Rectal smooth muscle tissue (tissue), 1 donor: Measurements from ENCODE around the gene TET1.
A peak's percentile ranks its signal among the peaks of the same experiment; 100 is the strongest.
"Not testable (repeated sequence)": the region's sequence is repeated elsewhere in the genome, so short reads cannot be mapped to it uniquely, and the experiment has no call there.

Experiments
- H3K27ac ChIP-seq: one replicate; pipeline ENCODE4 v1.7.0; 2013; ENCODE audit warnings: low read depth, low read length, inconsistent platforms
- H3K27me3 ChIP-seq: one replicate; pipeline ENCODE4 v1.7.0; 2013; ENCODE audit warnings: low read length; ENCODE audit not compliant: control insufficient read depth, insufficient read depth
- H3K36me3 ChIP-seq: one replicate; pipeline ENCODE4 v1.7.0; 2013; ENCODE audit warnings: low read length; ENCODE audit not compliant: control insufficient read depth, insufficient read depth
- H3K4me1 ChIP-seq: one replicate; pipeline ENCODE4 v1.7.0; 2013; ENCODE audit warnings: low read length; ENCODE audit not compliant: control insufficient read depth, insufficient read depth
- H3K4me3 ChIP-seq: one replicate; pipeline ENCODE4 v1.7.0; 2013; ENCODE audit warnings: low read length
- H3K9ac ChIP-seq: one replicate; pipeline ENCODE4 v1.7.0; 2013; ENCODE audit warnings: low read length

Gene TET1

DNA sequence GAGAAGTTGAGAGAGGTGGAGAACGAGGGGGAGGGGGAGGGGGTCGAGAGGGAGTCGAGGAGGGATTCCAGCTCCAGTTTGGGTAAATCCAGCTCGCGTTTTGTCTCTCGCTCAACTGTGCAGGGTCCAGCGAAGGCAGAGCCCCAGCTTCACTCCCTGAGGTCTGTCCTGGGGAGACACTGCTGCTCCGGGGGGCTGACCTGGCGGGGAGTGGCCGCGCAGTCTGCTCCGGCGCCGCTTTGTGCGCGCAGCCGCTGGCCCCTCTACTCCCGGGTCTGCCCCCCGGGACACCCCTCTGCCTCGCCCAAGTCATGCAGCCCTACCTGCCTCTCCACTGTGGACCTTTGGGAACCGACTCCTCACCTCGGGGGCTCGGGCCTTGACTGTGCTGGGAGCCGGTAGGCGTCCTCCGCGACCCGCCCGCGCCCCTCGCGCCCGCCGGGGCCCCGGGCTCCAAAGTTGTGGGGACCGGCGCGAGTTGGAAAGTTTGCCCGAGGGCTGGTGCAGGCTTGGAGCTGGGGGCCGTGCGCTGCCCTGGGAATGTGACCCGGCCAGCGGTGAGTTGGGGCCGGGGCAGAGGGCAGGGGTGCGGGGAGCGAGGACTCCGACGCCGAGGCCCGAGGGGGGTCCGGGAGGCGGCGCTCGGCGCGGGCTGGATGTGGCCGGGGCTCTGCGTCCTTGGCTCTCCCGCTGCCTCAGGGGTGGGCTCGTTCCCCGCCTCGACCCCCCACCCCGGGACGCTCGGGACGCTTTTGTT, at the start of gene TET1:
Gene TET1, plus strand, starts transcription at position 152 of the 757 bp plus-strand sequence. CDS start 12,002 bp downstream, outside the sequence.
- peak within 1 kb of the TSS; percentile 75 for H3K4me3 ChIP-seq
- no peak within 1 kb of the TSS for H3K27ac ChIP-seq
- no peaks in the 10 kb centered on the region for H3K27me3 ChIP-seq
- no peaks in the 10 kb centered on the region for H3K4me1 ChIP-seq
- no peaks in the 10 kb centered on the region for H3K36me3 ChIP-seq
- H3K9ac ChIP-seq = peak within 1 kb of the TSS; percentile 21

DNA sequence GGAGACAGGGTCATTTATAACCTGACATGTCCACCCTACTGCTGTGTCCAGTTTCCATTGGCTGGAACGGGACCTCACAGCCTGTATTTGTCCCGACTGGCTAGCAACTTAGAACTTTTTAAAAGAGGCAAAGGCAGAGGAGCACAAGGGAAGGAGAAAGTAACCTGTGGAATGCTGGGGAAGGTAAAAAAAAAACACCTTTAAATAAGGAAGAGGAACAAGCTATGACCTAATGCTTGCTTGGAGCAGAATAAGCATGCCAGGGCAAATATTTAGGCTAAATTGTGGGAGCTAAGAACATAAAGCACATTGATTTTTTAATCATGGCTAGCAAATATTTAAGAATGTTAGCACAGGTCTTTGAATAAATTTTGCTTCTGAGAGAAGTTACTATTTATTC, 43.9 kb upstream of the TET1 start:
- H3K36me3 ChIP-seq, H3K4me1 ChIP-seq, H3K27me3 ChIP-seq, H3K27ac ChIP-seq, H3K4me3 ChIP-seq, H3K9ac ChIP-seq: not testable (repeated sequence)

DNA sequence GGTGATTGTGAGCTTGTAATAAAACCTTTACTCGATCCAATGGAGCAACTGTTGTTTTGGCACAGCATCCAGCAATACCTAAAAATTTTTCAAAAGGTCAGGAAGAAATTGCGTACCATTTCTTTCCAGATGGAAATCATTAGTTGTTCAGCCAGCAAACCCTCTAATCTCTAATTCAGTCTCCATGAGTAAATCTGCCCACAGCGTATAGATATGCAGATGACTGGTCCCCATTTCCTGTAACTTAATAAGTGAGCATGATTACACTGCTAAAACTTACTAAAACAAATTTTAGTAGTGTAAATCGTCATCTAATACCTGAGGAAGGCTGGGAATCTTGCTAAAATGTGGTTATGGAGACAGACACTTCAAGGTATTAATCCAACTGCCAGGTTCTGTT, 43.4 kb upstream of the TET1 start:
- Histone ChIP-seq H3K4me1 (no peaks in the 10 kb centered on the region), H3K27me3 (no peaks in the 10 kb centered on the region), H3K9ac (no peak overlapping the region), H3K4me3 (no peak overlapping the region), H3K36me3 (no peaks in the 10 kb centered on the region), H3K27ac (no peak overlapping the region)

DNA sequence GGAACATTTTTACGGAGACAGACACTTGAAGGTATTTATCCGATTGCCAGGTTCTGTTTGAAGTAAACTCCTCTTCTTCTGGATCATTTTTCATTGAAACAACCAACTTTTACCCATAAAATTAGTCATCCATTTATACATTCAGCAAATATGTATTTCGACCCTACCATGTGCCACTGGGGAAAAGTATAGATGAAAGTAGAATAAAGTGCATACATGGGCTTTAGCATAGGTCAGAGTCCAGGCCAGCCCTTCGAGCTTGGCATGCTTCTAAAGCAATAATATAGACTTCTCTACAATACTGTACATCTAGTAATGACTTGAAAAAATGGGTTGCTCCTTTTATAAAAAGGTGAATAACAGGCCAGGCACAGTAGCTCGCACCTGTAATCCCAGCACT, 42.9 kb upstream of the TET1 start:
- Histone ChIP-seq H3K9ac (no peak overlapping the region), H3K27ac (no peak overlapping the region), H3K4me1 (no peaks in the 10 kb centered on the region), H3K36me3 (no peaks in the 10 kb centered on the region), H3K27me3 (no peaks in the 10 kb centered on the region), H3K4me3 (no peak overlapping the region)

DNA sequence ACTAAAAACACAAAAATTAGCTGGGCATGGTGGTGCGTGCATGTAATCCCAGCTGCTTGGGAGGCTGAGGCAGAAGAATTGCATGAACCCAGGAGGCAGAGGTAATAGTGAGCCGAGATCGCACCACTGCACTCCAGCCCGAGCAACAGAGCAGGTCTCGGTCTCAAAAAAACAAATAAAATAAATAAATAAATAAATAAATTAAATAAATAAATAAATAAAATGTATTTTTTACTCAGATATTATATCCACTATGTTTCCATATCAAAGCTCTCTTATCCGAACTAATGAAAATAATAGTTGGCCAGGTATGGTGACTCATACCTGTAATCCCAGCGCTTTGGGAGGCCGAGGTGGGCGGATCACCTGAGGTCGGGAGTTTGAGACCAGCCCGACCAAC, 41.5 kb upstream of the TET1 start:
- not testable (repeated sequence) for H3K27ac ChIP-seq, H3K27me3 ChIP-seq, H3K36me3 ChIP-seq, H3K4me3 ChIP-seq, H3K9ac ChIP-seq, H3K4me1 ChIP-seq

DNA sequence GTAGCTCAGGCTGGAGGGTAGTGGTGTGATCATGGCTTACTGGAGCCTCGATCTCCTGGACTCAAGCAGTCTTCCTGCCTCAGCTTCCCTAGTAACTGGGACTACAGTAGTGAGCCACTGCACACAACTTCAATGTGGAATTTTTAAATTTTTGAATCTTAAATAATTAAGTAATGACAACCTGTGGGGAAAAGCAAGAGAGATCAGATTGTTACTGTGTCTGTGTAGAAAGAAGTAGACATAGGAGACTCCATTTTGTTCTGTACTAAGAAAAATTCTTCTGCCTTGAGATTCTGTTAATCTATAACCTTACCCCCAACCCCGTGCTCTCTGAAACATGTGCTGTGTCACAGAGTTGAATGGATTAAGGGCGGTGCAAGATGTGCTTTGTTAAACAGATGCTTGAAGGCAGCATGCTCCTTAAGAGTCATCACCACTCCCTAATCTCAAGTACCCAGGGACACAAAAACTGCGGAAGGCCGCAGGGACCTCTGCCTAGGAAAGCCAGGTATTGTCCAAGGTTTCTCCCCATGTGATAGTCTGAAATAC, 34.6 kb upstream of the TET1 start:
- H3K27ac ChIP-seq = not testable (repeated sequence)

DNA sequence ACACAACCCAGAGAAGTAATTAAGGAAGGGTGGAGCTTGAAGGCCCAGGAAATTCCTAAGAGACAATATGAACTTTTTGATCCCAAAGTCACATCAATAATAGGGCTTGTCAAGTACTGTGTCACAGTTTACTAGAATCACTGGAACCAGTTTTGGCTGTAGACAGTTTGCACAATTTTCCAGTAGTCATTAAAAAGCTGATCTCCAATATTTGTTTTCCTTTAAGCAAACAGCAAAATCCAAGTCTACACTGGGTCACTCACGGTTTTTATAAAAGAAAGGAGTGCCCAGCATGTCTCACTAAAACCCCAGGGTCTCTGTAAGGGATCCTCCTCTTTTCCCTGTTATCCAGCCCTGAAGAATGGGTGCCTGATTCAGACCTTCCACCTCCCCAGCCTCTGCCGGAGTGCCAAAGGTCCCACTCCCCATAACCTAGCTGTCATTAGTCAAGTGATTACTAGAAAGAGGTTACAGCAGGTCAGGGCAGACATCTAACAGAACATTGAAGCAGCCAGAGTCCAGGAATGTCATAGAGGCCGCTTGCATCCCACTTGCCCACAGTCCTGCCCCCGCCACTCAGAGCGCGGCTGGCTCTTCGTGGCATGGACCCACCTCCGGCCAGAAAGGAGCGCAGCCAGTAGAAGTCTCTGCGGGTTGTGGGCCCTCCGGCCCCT, 33.4 kb upstream of the TET1 start:
- no peaks in the 10 kb centered on the region for H3K27me3 ChIP-seq
- peaks cover 3% of the 10 kb centered on the region for H3K4me1 ChIP-seq
- no peaks in the 10 kb centered on the region for H3K36me3 ChIP-seq
- peak overlapping the region; percentile 72 for H3K4me3 ChIP-seq
- H3K27ac ChIP-seq = peak overlapping the region; percentile 88
- H3K9ac ChIP-seq = peak overlapping the region; percentile 63

More for the DNA sequence above, 34.6 kb upstream of the TET1 start:
- not testable (repeated sequence) for H3K27me3 ChIP-seq, H3K4me1 ChIP-seq, H3K9ac ChIP-seq, H3K4me3 ChIP-seq, H3K36me3 ChIP-seq

DNA sequence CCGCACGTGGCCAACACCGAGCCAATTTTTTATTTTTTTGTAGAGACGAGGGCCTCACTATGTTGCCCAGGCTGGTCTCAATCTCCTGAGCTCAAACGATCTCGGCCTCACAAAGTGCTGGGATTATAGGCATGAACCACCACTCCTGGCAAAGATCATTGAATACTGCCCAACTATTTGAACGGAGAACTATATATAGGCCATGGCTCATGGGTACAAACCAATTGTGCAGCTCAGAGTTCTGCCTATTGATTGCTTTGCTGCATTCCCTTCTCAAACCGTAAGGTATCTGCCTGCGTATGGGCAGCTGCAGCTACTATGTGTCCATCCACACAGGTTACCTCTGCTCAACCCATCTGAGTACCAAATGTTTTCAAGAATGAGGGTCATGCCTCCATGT, 23.2 kb upstream of the TET1 start:
- no peaks in the 10 kb centered on the region for H3K36me3 ChIP-seq
- no peak overlapping the region for H3K4me3 ChIP-seq
- H3K4me1 ChIP-seq = no peaks in the 10 kb centered on the region
- H3K27me3 ChIP-seq = no peaks in the 10 kb centered on the region
- H3K9ac ChIP-seq = no peak overlapping the region
- no peak overlapping the region for H3K27ac ChIP-seq

DNA sequence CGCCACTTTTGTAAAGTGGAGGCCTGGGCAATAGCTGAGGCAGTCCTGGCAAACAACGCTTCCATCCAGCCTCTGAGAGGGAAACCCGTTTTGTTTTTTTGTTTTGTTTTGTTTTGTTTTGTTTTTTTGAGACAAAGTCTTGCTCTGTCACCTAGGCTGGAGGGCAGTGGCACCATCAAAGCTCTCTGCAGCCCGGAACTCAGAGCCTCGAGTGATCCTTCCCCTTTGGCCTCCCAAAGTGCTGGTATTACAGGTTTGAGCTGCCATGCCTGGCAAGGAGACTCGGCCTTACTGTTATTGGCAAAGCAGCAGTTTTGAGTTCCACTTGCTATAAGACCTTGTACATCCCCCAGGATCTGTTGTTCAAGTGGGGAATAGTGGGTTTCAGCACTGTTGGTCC, 22.3 kb upstream of the TET1 start:
- Histone ChIP-seq H3K4me1 (no peaks in the 10 kb centered on the region), H3K27me3 (no peaks in the 10 kb centered on the region), H3K4me3 (no peak overlapping the region)

DNA sequence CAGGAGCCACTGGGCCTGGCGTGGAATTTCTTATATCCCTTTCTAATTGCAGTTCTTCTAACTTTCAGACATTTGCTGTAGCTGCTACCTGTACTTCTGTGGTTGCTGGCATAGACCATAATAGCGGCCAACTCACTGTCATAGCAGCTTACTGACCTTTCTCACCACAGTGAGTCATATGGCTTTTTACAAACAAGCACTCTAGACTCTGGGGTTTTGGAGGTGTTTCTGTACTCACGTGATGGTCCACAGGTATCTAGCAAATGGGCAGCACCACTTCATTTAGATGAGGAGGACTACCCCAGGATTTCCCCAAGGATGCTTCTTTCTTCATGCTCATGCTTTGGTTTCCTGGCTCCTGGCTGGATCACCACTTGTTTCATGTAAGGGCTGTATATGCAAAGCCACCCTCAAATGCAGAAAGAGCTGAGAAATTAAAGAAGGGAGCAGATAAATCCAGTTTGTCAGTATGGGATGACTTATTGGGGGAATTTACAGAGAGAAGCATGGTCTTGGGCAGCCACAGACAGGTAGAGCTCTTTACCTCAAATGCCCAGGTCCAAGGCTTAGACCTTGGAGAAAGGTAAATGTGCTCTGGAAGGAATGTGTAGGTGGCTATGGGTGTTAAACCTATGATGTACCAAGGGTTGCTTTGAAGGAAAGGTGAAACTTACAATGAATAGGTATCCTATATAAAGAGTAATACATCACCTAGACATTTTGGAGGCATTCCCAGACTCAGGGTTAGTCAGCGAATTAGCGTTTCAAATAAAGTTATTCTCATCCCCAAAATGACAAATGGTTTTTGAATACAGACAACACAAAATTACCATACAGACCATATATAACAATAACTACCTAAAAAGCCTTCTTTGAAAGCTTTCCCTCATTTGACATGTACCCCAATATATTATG, 16.9 kb upstream of the TET1 start:
- no peak overlapping the region for H3K9ac ChIP-seq
- no peaks in the 10 kb centered on the region for H3K27me3 ChIP-seq
- no peaks in the 10 kb centered on the region for H3K36me3 ChIP-seq
- no peak overlapping the region for H3K4me3 ChIP-seq
- H3K4me1 ChIP-seq = no peaks in the 10 kb centered on the region
- H3K27ac ChIP-seq = no peak overlapping the region

More for the DNA sequence above, 22.3 kb upstream of the TET1 start:
- no peaks in the 10 kb centered on the region for H3K36me3 ChIP-seq
- H3K27ac ChIP-seq = no peak overlapping the region
- no peak overlapping the region for H3K9ac ChIP-seq

DNA sequence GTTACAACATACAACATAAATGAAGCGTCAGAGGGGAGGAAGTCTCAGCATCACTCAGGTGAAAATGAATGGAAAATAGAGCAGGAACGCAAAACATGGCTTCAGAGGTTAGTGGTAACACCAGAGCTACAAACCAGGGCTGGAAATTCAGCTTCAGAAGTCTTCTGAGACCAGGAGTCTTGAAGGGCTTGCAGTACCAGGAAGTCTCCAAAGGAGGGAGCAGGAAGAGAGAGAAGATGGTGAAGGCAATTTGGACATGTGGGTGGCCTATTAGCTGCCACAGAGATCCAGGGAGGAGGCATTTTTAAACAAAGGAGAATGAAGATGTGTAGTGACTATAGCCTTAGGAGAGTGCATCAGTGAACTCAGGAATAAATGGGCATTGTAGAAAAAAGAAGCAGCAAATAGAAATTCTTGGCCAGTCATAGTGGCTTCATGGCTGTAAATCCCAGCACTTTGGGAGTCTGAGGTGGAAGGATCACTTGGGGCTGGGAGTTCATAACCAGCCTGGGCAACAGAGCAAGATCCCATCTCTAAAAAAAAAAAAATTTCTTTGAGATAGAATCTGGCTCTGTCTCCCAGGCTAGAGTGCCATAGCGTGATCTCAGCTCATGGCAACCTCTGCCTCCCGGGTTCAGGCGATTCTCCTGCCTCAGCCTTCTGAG, 9.3 kb upstream of the TET1 start:
- no peak overlapping the region for H3K4me3 ChIP-seq
- H3K36me3 ChIP-seq = no peaks in the 10 kb centered on the region
- no peak overlapping the region for H3K27ac ChIP-seq
- H3K27me3 ChIP-seq = no peaks in the 10 kb centered on the region
- H3K4me1 ChIP-seq = no peaks in the 10 kb centered on the region
- H3K9ac ChIP-seq = no peak overlapping the region

DNA sequence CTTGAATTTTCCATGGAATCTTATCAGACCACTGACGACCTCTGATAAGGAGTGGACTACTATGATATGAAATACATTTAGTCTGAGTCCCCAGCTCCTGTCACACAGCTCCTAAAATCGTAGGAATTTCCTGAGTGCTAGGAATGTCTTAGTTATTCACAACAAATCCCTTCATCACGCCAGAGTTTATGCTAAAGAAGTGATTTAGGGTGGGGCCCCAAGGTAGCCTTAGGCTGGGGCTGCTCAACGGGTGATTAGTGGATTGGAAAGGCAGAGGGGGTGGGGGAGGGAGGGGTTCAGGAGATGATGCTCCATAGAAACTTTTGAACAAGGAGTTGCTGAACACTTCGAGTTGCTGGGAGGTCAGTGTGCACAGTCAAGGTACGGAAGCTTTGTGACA, 7.0 kb upstream of the TET1 start:
- Histone ChIP-seq H3K9ac (no peak overlapping the region), H3K4me1 (no peaks in the 10 kb centered on the region), H3K27me3 (no peaks in the 10 kb centered on the region), H3K36me3 (no peaks in the 10 kb centered on the region), H3K27ac (no peak overlapping the region), H3K4me3 (no peak overlapping the region)
